ENCODE measurements around the gene STAT4. TPM values are rescaled to one million over a fixed set of nuclear protein-coding genes. Genes with fewer than 3 reads are reported as not detected.

STAT4 gene
- total RNA-seq, 1 experiment from 2014 or later: 0.44 TPM

DNA sequence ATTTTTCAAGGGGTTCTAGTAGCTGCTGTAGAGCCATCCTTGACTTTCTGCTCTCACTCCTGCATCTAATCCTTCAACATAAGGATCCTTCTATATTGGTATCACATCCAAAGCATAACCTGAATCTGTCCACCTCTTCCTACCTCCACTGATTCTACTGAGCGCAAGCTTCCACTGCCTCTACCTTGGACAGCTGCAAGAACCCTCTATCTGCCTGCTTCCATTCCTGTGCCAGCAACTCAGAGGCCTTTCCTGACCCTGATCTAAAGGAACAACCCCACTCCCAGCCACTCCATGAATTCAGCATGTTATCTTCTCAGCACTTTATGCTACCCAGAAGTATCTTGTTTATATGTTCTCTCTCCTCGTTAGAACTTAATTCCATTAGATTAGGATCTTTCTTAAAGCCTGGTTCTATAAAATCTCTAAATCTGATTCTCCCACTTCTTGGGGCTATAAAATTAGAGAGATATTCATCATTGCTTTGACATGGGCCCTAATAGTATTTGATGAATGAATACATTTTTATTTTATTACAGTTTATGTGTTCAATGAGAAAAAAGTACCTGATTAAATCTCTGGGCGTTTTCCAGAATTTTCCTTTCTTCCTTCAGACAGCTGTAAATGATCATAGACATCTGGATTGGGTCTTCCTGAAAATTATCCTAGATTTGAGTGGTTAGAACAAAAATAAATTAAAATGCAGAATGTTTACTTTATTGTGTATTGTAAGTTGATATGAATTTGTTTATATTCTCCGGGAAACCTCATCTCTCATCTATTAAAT lies 143.6 kb downstream of the STAT4 start (continued):
- TF ChIP-seq, protein P1, sequence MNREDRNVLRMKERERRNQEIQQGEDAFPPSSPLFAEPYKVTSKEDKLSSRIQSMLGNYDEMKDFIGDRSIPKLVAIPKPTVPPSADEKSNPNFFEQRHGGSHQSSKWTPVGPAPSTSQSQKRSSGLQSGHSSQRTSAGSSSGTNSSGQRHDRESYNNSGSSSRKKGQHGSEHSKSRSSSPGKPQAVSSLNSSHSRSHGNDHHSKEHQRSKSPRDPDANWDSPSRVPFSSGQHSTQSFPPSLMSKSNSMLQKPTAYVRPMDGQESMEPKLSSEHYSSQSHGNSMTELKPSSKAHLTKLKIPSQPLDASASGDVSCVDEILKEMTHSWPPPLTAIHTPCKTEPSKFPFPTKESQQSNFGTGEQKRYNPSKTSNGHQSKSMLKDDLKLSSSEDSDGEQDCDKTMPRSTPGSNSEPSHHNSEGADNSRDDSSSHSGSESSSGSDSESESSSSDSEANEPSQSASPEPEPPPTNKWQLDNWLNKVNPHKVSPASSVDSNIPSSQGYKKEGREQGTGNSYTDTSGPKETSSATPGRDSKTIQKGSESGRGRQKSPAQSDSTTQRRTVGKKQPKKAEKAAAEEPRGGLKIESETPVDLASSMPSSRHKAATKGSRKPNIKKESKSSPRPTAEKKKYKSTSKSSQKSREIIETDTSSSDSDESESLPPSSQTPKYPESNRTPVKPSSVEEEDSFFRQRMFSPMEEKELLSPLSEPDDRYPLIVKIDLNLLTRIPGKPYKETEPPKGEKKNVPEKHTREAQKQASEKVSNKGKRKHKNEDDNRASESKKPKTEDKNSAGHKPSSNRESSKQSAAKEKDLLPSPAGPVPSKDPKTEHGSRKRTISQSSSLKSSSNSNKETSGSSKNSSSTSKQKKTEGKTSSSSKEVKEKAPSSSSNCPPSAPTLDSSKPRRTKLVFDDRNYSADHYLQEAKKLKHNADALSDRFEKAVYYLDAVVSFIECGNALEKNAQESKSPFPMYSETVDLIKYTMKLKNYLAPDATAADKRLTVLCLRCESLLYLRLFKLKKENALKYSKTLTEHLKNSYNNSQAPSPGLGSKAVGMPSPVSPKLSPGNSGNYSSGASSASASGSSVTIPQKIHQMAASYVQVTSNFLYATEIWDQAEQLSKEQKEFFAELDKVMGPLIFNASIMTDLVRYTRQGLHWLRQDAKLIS (CRISPR knock-in tag; IDR thresholded peaks at IDR 0.05; ENCODE audit: borderline replicate concordance): no peak
- TF ChIP-seq, protein P2, sequence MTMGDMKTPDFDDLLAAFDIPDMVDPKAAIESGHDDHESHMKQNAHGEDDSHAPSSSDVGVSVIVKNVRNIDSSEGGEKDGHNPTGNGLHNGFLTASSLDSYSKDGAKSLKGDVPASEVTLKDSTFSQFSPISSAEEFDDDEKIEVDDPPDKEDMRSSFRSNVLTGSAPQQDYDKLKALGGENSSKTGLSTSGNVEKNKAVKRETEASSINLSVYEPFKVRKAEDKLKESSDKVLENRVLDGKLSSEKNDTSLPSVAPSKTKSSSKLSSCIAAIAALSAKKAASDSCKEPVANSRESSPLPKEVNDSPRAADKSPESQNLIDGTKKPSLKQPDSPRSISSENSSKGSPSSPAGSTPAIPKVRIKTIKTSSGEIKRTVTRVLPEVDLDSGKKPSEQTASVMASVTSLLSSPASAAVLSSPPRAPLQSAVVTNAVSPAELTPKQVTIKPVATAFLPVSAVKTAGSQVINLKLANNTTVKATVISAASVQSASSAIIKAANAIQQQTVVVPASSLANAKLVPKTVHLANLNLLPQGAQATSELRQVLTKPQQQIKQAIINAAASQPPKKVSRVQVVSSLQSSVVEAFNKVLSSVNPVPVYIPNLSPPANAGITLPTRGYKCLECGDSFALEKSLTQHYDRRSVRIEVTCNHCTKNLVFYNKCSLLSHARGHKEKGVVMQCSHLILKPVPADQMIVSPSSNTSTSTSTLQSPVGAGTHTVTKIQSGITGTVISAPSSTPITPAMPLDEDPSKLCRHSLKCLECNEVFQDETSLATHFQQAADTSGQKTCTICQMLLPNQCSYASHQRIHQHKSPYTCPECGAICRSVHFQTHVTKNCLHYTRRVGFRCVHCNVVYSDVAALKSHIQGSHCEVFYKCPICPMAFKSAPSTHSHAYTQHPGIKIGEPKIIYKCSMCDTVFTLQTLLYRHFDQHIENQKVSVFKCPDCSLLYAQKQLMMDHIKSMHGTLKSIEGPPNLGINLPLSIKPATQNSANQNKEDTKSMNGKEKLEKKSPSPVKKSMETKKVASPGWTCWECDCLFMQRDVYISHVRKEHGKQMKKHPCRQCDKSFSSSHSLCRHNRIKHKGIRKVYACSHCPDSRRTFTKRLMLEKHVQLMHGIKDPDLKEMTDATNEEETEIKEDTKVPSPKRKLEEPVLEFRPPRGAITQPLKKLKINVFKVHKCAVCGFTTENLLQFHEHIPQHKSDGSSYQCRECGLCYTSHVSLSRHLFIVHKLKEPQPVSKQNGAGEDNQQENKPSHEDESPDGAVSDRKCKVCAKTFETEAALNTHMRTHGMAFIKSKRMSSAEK (CRISPR knock-in tag; IDR thresholded peaks at IDR 0.05; ENCODE audit: borderline replicate concordance): no peak

DNA sequence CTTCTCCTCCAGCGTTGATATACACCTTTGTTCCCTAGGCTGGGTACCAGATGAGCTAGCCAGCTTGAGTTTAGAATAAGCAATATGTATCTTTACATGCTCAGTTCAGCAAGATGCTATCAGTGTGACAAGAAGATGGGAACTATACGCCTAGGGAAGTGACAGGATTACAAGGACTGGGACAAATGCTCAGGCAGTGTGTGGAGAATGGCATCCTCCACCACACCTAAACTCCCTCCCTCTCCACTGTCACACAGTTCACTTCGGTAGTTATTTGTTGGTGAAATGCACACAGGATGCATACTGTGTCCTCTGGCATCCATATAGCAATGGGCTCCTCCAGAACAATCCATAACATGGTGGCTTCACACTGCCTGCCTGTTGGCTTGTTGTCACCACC lies 144.5 kb downstream of the STAT4 start:
- ATAC-seq (no peak), DNase-seq (ENCODE audit: low spot score) (no peak)
- H3K4me1 Mint-ChIP-seq: no peaks in the 10 kb centered on the region
- peaks cover 67% of the 10 kb centered on the region for H3K36me3 Mint-ChIP-seq
- H3K27me3 Mint-ChIP-seq (ENCODE audit: low read depth): no peaks in the 10 kb centered on the region
- POLR2A ChIA-PET: no interaction called here
- H3K9me3 Mint-ChIP-seq: no peaks in the 10 kb centered on the region
- TF ChIP-seq, protein P3, sequence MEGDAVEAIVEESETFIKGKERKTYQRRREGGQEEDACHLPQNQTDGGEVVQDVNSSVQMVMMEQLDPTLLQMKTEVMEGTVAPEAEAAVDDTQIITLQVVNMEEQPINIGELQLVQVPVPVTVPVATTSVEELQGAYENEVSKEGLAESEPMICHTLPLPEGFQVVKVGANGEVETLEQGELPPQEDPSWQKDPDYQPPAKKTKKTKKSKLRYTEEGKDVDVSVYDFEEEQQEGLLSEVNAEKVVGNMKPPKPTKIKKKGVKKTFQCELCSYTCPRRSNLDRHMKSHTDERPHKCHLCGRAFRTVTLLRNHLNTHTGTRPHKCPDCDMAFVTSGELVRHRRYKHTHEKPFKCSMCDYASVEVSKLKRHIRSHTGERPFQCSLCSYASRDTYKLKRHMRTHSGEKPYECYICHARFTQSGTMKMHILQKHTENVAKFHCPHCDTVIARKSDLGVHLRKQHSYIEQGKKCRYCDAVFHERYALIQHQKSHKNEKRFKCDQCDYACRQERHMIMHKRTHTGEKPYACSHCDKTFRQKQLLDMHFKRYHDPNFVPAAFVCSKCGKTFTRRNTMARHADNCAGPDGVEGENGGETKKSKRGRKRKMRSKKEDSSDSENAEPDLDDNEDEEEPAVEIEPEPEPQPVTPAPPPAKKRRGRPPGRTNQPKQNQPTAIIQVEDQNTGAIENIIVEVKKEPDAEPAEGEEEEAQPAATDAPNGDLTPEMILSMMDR (IDR thresholded peaks at IDR 0.05): no peak
- TF ChIP-seq SMAD4 (CRISPR knock-in tag; IDR thresholded peaks at IDR 0.05) (no peak), FOXK1 (CRISPR knock-in tag; IDR thresholded peaks at IDR 0.05) (no peak)
- H3K4me3 Mint-ChIP-seq: no peak overlapping the region
- no peak overlapping the region for H3K27ac Mint-ChIP-seq
- CTCF ChIA-PET: no interaction called here

DNA sequence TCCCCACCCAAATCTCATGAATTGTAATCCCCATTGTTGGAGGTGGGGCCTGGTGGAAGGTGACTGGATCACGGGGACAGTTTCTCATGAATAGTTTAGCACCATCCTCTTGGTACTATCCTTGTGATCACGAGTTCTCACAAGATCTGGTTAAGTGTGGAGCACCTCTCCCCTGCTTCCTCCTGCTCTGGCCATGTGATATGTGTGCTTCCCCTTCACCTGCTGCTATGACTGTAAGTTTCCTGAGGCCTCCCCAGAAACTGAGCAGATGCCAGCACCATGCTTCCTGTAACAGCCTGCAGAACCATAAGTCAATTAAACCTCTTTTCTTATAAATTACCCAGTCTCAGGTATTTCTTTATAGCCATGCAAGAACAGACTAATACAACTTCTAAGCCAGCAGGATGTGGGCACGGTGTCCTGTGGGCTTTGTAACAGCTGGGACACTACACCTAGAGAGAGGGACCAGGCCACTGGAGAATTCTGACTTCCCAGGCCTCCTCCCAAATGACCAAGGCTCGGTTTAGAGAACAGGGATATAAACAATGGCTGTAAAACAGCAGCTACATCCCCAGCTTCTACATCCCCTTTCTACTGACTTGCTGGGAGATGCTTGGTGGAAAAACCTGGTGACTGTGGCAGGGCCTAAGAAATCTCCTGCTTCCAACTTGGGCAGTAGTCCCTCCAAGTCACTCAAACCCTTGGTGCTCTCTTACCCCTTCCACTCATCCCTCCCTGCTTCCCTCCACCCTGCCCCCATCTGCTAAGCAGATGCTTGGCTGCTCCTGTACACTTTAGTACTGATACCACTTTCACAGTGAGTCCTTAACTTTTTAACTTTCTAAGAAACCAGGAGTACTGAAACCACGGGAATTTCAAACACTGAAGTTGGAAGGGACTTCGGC lies 147.1 kb downstream of the STAT4 start:
- peaks cover 79% of the 10 kb centered on the region for H3K36me3 Mint-ChIP-seq
- no peak overlapping the region for H3K27ac Mint-ChIP-seq
- H3K4me1 Mint-ChIP-seq: no peaks in the 10 kb centered on the region
- CTCF ChIA-PET: no interaction called here
- no peaks in the 10 kb centered on the region for H3K27me3 Mint-ChIP-seq (ENCODE audit: low read depth)
- no peaks in the 10 kb centered on the region for H3K9me3 Mint-ChIP-seq
- ATAC-seq: no peak
- H3K4me3 Mint-ChIP-seq: no peak overlapping the region
- POLR2A ChIA-PET: no interaction called here
- DNase-seq (ENCODE audit: low spot score): no peak
- TF ChIP-seq, protein P4, sequence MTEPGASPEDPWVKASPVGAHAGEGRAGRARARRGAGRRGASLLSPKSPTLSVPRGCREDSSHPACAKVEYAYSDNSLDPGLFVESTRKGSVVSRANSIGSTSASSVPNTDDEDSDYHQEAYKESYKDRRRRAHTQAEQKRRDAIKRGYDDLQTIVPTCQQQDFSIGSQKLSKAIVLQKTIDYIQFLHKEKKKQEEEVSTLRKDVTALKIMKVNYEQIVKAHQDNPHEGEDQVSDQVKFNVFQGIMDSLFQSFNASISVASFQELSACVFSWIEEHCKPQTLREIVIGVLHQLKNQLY (CRISPR knock-in tag; IDR thresholded peaks at IDR 0.05): no peak
- TF ChIP-seq, protein P5, sequence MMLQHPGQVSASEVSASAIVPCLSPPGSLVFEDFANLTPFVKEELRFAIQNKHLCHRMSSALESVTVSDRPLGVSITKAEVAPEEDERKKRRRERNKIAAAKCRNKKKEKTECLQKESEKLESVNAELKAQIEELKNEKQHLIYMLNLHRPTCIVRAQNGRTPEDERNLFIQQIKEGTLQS (CRISPR knock-in tag; conservative IDR thresholded peaks at IDR 0.05): no peak
- TF ChIP-seq, protein P3 (IDR thresholded peaks at IDR 0.05): no peak
- TF ChIP-seq, protein P6, sequence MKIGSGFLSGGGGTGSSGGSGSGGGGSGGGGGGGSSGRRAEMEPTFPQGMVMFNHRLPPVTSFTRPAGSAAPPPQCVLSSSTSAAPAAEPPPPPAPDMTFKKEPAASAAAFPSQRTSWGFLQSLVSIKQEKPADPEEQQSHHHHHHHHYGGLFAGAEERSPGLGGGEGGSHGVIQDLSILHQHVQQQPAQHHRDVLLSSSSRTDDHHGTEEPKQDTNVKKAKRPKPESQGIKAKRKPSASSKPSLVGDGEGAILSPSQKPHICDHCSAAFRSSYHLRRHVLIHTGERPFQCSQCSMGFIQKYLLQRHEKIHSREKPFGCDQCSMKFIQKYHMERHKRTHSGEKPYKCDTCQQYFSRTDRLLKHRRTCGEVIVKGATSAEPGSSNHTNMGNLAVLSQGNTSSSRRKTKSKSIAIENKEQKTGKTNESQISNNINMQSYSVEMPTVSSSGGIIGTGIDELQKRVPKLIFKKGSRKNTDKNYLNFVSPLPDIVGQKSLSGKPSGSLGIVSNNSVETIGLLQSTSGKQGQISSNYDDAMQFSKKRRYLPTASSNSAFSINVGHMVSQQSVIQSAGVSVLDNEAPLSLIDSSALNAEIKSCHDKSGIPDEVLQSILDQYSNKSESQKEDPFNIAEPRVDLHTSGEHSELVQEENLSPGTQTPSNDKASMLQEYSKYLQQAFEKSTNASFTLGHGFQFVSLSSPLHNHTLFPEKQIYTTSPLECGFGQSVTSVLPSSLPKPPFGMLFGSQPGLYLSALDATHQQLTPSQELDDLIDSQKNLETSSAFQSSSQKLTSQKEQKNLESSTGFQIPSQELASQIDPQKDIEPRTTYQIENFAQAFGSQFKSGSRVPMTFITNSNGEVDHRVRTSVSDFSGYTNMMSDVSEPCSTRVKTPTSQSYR (CRISPR knock-in tag; IDR thresholded peaks at IDR 0.05): no peak
- TF ChIP-seq CBFB (CRISPR knock-in tag; IDR thresholded peaks at IDR 0.05; ENCODE audit: low read depth): no peak
